Loucy (cell line): ENCODE results near the gene DLGAP4.

Source experiments
- CTCF ChIP-seq: fragments of 200-600 bp; sonication (generic); conservative IDR thresholded peaks from 2 replicates; pipeline ENCODE4 v1.5.1; 2014; ENCODE audit warnings: mild to moderate bottlenecking, antibody characterized with exemption, low read length
- EZH2phosphoT487 ChIP-seq: fragments of 200-600 bp; IDR thresholded peaks from 2 replicates; pipeline ENCODE4 v1.6.1; 2018; ENCODE audit warnings: antibody characterized with exemption, mild to moderate bottlenecking, moderate library complexity, borderline replicate concordance

- TF ChIP-seq CTCF (no peak), EZH2phosphoT487 (no peak)
Observed at GRCh38 chr20:36315545-36316351, 9.6 kb downstream of the DLGAP4 start.
